HepG2 (cell line): ENCODE measurements around the gene ZNF189. TPM values are rescaled to one million over a fixed set of nuclear protein-coding genes. Genes with fewer than 3 reads are reported as not detected.

Experiments used
- ARNT ChIP-seq: fragments of 450-650 bp; IDR thresholded peaks from 2 replicates; pipeline ENCODE4 v1.6.1; 2017
- FOXC1 ChIP-seq: sonication (generic); formaldehyde crosslinking; IDR thresholded peaks from 2 replicates; pipeline ENCODE4 v1.8.0; 2022; ENCODE audit warnings: mild to moderate bottlenecking, missing genetic modification reagents, borderline replicate concordance
- MED1 ChIP-seq: sonication (generic); formaldehyde crosslinking; IDR thresholded peaks from 2 replicates; pipeline ENCODE4 v1.4.0; 2020; ENCODE audit warnings: missing genetic modification reagents
- RFXANK ChIP-seq: IDR thresholded peaks from 2 replicates; pipeline ENCODE4 v1.6.1; 2016
- SIN3A ChIP-seq: IDR thresholded peaks from 2 replicates; pipeline ENCODE4 v1.6.1; 2011; ENCODE audit warnings: low read depth, mild to moderate bottlenecking, control low read depth, low read length, borderline replicate concordance
- SNAI1 ChIP-seq: sonication (generic); formaldehyde crosslinking; IDR thresholded peaks from 2 replicates; pipeline ENCODE4 v1.5.0; 2020; ENCODE audit warnings: mild to moderate bottlenecking, missing genetic modification reagents, borderline replicate concordance
- TAF1 ChIP-seq: sonication (generic); formaldehyde crosslinking; IDR thresholded peaks from 2 replicates; pipeline ENCODE4 v1.4.0; 2020; ENCODE audit warnings: missing genetic modification reagents
- TSC22D2 ChIP-seq: sonication (generic); formaldehyde crosslinking; IDR thresholded peaks from 2 replicates; pipeline ENCODE4 v1.5.1; 2020; ENCODE audit warnings: missing genetic modification reagents, mild to moderate bottlenecking, borderline replicate concordance
- XRCC5 ChIP-seq: fragments of 200-400 bp; formaldehyde crosslinking; optimal IDR thresholded peaks from 2 replicates; pipeline ENCODE3; 2017; ENCODE audit warnings: mild to moderate bottlenecking, low read length
- ZNF224 ChIP-seq: sonication (generic); formaldehyde crosslinking; IDR thresholded peaks from 2 replicates; pipeline ENCODE4 v1.5.0; 2020; ENCODE audit warnings: mild to moderate bottlenecking, missing genetic modification reagents
- ZNF678 ChIP-seq: sonication (generic); formaldehyde crosslinking; IDR thresholded peaks from 2 replicates; pipeline ENCODE4 v1.4.0; 2020; ENCODE audit warnings: mild to moderate bottlenecking, missing genetic modification reagents
- ZNF790 ChIP-seq: sonication (generic); formaldehyde crosslinking; IDR thresholded peaks from 2 replicates; pipeline ENCODE4 v1.8.0; 2022; ENCODE audit warnings: missing genetic modification reagents, mild to moderate bottlenecking, borderline replicate concordance
- polyA plus RNA-seq, 8 experiments: library from polyadenylated mRNA; depleted of rRNA in 3 of 8; stranded (reverse) in 7 of 8; unstranded in 1 of 8; fragments of >200 nt; fragmentation: Illumina TruSeq in 4 of 8; extraction: Trizol in 4 of 8; gene quantifications; 2 replicates each; pipeline versions ENCODE4 v1.2.1 to v1.2.3, GENCODE V29; 2011 to 2016; ENCODE audit warnings: low read depth in 4 of 8, missing spikeins in 1 of 8, mixed read lengths in 1 of 8; ENCODE audit not compliant: insufficient read depth in 1 of 8
- total RNA-seq, 5 experiments: library from RNA; depleted of rRNA; stranded (reverse); fragments of >200 nt; fragmentation: Illumina TruSeq; extraction: Trizol; gene quantifications; 2 replicates each; pipeline ENCODE4 v1.2.3, GENCODE V29; 2016; ENCODE audit warnings: low read depth in 1 of 5
- TF ChIP-seq, protein P1 (sequence below): sonication (generic); formaldehyde crosslinking; IDR thresholded peaks from 2 replicates; pipeline ENCODE4 v1.8.1; 2023; ENCODE audit warnings: mild to moderate bottlenecking, missing genetic modification reagents
- TF ChIP-seq, protein P2 (sequence below): sonication (generic); formaldehyde crosslinking; IDR thresholded peaks from 2 replicates; pipeline ENCODE4 v1.9.0; 2022; ENCODE audit warnings: low read depth, missing genetic modification reagents
- TF ChIP-seq, protein P3 (sequence below): sonication (generic); formaldehyde crosslinking; IDR thresholded peaks from 2 replicates; pipeline ENCODE4 v1.4.0; 2020; ENCODE audit warnings: missing genetic modification reagents; ENCODE audit errors: not compliant biosample characterization
- TF ChIP-seq, protein P4 (sequence below): sonication (generic); formaldehyde crosslinking; IDR thresholded peaks from 2 replicates; pipeline ENCODE4 v1.8.0; 2022; ENCODE audit warnings: missing genetic modification reagents, mild to moderate bottlenecking, moderate library complexity, borderline replicate concordance
- TF ChIP-seq, protein P5 (sequence below): sonication (generic); formaldehyde crosslinking; conservative IDR thresholded peaks from 2 replicates; pipeline ENCODE4 v1.8.1; 2023; ENCODE audit warnings: missing genetic modification reagents

Gene ZNF189
- total and polyA plus RNA-seq, 2 of the 13 experiments (the other 11 are each of a cell fraction or from before 2014, with no cell fraction given), result 8.4 to 50.0 TPM

DNA sequence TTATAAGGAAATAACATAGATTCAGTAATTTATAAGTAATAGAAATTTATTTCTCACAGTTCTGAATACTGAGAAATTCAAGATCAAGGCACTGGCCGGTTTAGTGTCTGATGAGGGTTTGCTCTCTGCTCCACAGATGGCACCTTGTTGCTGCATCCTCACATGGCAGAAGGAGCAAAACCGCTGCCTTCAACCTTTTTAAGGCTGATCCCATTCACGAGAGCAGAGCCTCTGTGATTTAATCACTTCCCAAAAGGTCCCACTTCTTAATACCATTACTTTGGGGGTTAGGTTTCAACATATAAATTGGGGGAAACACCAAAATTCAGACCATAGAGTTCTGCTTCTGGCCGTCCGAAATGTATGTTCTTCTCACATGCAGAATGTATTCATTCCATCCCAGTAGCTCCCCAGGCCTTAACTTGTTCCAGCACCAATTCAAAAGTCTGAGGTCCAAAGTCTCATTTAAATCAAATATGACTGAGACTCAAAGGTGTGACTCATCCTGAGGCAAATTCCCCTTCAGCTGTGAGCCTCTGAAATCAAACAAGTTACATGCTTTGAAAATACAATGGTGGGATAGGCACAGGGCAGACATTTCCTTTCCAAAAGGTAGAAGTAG, 44.4 kb upstream of the ZNF189 start (continued):
- TF ChIP-seq, protein P1, sequence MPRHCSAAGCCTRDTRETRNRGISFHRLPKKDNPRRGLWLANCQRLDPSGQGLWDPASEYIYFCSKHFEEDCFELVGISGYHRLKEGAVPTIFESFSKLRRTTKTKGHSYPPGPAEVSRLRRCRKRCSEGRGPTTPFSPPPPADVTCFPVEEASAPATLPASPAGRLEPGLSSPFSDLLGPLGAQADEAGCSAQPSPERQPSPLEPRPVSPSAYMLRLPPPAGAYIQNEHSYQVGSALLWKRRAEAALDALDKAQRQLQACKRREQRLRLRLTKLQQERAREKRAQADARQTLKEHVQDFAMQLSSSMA, result no peak
- no peak for TF ChIP-seq TAF1 (CRISPR knock-in tag)
- TF ChIP-seq, protein P2, sequence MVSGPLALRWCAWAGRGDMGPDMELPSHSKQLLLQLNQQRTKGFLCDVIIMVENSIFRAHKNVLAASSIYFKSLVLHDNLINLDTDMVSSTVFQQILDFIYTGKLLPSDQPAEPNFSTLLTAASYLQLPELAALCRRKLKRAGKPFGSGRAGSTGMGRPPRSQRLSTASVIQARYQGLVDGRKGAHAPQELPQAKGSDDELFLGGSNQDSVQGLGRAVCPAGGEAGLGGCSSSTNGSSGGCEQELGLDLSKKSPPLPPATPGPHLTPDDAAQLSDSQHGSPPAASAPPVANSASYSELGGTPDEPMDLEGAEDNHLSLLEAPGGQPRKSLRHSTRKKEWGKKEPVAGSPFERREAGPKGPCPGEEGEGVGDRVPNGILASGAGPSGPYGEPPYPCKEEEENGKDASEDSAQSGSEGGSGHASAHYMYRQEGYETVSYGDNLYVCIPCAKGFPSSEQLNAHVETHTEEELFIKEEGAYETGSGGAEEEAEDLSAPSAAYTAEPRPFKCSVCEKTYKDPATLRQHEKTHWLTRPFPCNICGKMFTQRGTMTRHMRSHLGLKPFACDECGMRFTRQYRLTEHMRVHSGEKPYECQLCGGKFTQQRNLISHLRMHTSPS (CRISPR knock-in tag), result no peak
- peak; percentile 97 for TF ChIP-seq MED1 (CRISPR knock-in tag)
- 0 out of 2 replicates have a peak, but pooled peaks have one; percentile 50 for TF ChIP-seq RFXANK (CRISPR knock-in tag)
- TF ChIP-seq ZNF224 (CRISPR knock-in tag), result no peak
- TF ChIP-seq, protein P3, sequence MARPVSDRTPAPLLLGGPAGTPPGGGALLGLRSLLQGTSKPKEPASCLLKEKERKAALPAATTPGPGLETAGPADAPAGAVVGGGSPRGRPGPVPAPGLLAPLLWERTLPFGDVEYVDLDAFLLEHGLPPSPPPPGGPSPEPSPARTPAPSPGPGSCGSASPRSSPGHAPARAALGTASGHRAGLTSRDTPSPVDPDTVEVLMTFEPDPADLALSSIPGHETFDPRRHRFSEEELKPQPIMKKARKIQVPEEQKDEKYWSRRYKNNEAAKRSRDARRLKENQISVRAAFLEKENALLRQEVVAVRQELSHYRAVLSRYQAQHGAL (CRISPR knock-in tag), result no peak
- TF ChIP-seq SNAI1 (CRISPR knock-in tag), result no peak
- TF ChIP-seq, protein P4, sequence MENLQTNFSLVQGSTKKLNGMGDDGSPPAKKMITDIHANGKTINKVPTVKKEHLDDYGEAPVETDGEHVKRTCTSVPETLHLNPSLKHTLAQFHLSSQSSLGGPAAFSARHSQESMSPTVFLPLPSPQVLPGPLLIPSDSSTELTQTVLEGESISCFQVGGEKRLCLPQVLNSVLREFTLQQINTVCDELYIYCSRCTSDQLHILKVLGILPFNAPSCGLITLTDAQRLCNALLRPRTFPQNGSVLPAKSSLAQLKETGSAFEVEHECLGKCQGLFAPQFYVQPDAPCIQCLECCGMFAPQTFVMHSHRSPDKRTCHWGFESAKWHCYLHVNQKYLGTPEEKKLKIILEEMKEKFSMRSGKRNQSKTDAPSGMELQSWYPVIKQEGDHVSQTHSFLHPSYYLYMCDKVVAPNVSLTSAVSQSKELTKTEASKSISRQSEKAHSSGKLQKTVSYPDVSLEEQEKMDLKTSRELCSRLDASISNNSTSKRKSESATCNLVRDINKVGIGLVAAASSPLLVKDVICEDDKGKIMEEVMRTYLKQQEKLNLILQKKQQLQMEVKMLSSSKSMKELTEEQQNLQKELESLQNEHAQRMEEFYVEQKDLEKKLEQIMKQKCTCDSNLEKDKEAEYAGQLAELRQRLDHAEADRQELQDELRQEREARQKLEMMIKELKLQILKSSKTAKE (CRISPR knock-in tag), result peak; percentile 61; the same call in 1 of the 2 replicates
- peak; percentile 30; the same call in 1 of the 2 replicates for TF ChIP-seq FOXC1
- no peak for TF ChIP-seq ZNF678 (CRISPR knock-in tag)
- TF ChIP-seq XRCC5, result no peak
- TF ChIP-seq ARNT, result no peak
- 0 out of 2 replicates have a peak, but pooled peaks have one; percentile 28 for TF ChIP-seq ZNF790 (CRISPR knock-in tag)
- TF ChIP-seq, protein P5, sequence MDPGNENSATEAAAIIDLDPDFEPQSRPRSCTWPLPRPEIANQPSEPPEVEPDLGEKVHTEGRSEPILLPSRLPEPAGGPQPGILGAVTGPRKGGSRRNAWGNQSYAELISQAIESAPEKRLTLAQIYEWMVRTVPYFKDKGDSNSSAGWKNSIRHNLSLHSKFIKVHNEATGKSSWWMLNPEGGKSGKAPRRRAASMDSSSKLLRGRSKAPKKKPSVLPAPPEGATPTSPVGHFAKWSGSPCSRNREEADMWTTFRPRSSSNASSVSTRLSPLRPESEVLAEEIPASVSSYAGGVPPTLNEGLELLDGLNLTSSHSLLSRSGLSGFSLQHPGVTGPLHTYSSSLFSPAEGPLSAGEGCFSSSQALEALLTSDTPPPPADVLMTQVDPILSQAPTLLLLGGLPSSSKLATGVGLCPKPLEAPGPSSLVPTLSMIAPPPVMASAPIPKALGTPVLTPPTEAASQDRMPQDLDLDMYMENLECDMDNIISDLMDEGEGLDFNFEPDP (CRISPR knock-in tag), result no peak
- no peak for TF ChIP-seq TSC22D2 (CRISPR knock-in tag)
- TF ChIP-seq SIN3A, result no peak
